HG03095 (cell line): ENCODE results near the gene KRTAP10-7.
"Not testable (repeated sequence)": the region's sequence is repeated elsewhere in the genome, so short reads cannot be mapped to it uniquely, and the experiment has no call there.

Source experiments
- ATAC-seq: cut with Tn5 transposase; IDR thresholded peaks from one replicate; pipeline ENCODE4 v1.9.1; 2021; ENCODE audit warnings: moderate library complexity; ENCODE audit not compliant: unreplicated experiment

KRTAP10-7 gene

GRCh38 chr21:44589586-44590305 is 10.7 kb upstream of the KRTAP10-7 start:
- no peak for ATAC-seq

GRCh38 chr21:44590311-44590721 is 10.1 kb upstream of the KRTAP10-7 start:
- no peak for ATAC-seq

- ATAC-seq, result not testable (repeated sequence)
These were observed 9.2 kb upstream of the KRTAP10-7 start for GRCh38 chr21:44590897-44591800.

GRCh38 chr21:44591801-44592130 is 8.6 kb upstream of the KRTAP10-7 start:
- not testable (repeated sequence) for ATAC-seq

GRCh38 chr21:44592446-44593311 is 7.7 kb upstream of the KRTAP10-7 start, which contains the start of gene KRTAP10-6:
KRTAP10-6 (minus strand) TSS chr21:44592505; CDS start chr21:44592484, 21 bp downstream.
- ATAC-seq, result no peak

- ATAC-seq, result no peak
These were observed 6.6 kb upstream of the KRTAP10-7 start for GRCh38 chr21:44593598-44594405.

- no peak for ATAC-seq
These were observed 5.9 kb upstream of the KRTAP10-7 start for GRCh38 chr21:44594406-44594916.

GRCh38 chr21:44595524-44595923 is 4.9 kb upstream of the KRTAP10-7 start:
- ATAC-seq, result no peak

GRCh38 chr21:44596068-44596725 is 4.2 kb upstream of the KRTAP10-7 start:
- ATAC-seq, result no peak

GRCh38 chr21:44598061-44598460 is 2.3 kb upstream of the KRTAP10-7 start:
- no peak for ATAC-seq

- ATAC-seq, result no peak
These were observed 950 bp upstream of the KRTAP10-7 start for GRCh38 chr21:44599264-44600029.

GRCh38 chr21:44601091-44601490 is 694 bp downstream of the KRTAP10-7 start:
- not testable (repeated sequence) for ATAC-seq

GRCh38 chr21:44601596-44602462 is 1.4 kb downstream of the KRTAP10-7 start:
- no peak for ATAC-seq

GRCh38 chr21:44602463-44602850 is 2.1 kb downstream of the KRTAP10-7 start:
- ATAC-seq, result no peak

- ATAC-seq, result no peak
These were observed 2.9 kb downstream of the KRTAP10-7 start for GRCh38 chr21:44603109-44603875.

- ATAC-seq, result no peak
These were observed 3.5 kb downstream of the KRTAP10-7 start for GRCh38 chr21:44603911-44604310.

- ATAC-seq, result no peak
These were observed 6.1 kb downstream of the KRTAP10-7 start for GRCh38 chr21:44606495-44606894.
